Neural cell (in vitro differentiated cells): Measurements from ENCODE around the gene NHERF2. TPM values are rescaled to one million over a fixed set of nuclear protein-coding genes. Genes with fewer than 3 reads are reported as not detected.

ENCODE experiments used
- H2AFZ ChIP-seq: fragments of 200-600, 300-800 bp; sonication (generic), shearing (Covaris generic); 2 replicates; pipeline ENCODE4 v1.6.0; 2014; ENCODE audit warnings: low read depth, mild to moderate bottlenecking, antibody characterized with exemption, low read length, moderate library complexity
- H3F3A ChIP-seq: fragments of 200-600 bp; shearing (Covaris generic); 2 replicates; pipeline ENCODE4 v1.6.1; 2016; ENCODE audit warnings: mild to moderate bottlenecking, moderate library complexity, mixed read lengths, antibody characterized with exemption, low read length; ENCODE audit not compliant: insufficient read depth, poor library complexity, severe bottlenecking
- H3K27ac ChIP-seq: fragments of 200-600, 300-800 bp; sonication (generic), shearing (Covaris generic); 2 replicates; pipeline ENCODE4 v1.5.1; 2014; ENCODE audit warnings: mild to moderate bottlenecking, low read length, moderate library complexity
- H3K27me3 ChIP-seq: fragments of 300-800, 200-600 bp; sonication (generic), shearing (Covaris generic); 2 replicates; pipeline ENCODE4 v1.6.0; 2014; ENCODE audit warnings: mild to moderate bottlenecking, low read depth, low read length, moderate library complexity; ENCODE audit not compliant: insufficient read depth
- H3K36me3 ChIP-seq: fragments of 300-800, 200-600 bp; sonication (generic), shearing (Covaris generic); 2 replicates; pipeline ENCODE4 v1.5.1; 2014; ENCODE audit warnings: mild to moderate bottlenecking, antibody characterized with exemption, low read length, moderate library complexity; ENCODE audit not compliant: insufficient read depth
- H3K4me2 ChIP-seq: fragments of 300-800, 200-600 bp; sonication (generic), shearing (Covaris generic); 2 replicates; pipeline ENCODE4 v1.6.0; 2014; ENCODE audit warnings: mild to moderate bottlenecking, low read length
- H3K4me3 ChIP-seq: fragments of 300-800, 200-600 bp; sonication (generic), shearing (Covaris generic); 2 replicates; pipeline ENCODE4 v1.5.1; 2014; ENCODE audit warnings: mild to moderate bottlenecking, low read length, moderate library complexity
- H3K79me2 ChIP-seq: fragments of 200-600 bp; shearing (Covaris generic); replicated peaks from 2 replicates; pipeline ENCODE4 v1.6.0; 2014; ENCODE audit warnings: mild to moderate bottlenecking, low read length, moderate library complexity; ENCODE audit not compliant: insufficient read depth
- H3K9ac ChIP-seq: fragments of 300-800, 200-600 bp; sonication (generic), shearing (Covaris generic); 2 replicates; pipeline ENCODE4 v1.6.1; 2016; ENCODE audit warnings: mild to moderate bottlenecking, low read length, mixed read lengths
- H3K9me2 ChIP-seq: fragments of 200-600 bp; shearing (Covaris generic); 2 replicates; pipeline ENCODE4 v1.6.1; 2016; ENCODE audit warnings: mild to moderate bottlenecking, low read length, mixed read lengths; ENCODE audit not compliant: insufficient read depth
- H3K9me3 ChIP-seq: fragments of 200-600, 300-800 bp; sonication (generic), shearing (Covaris generic); 2 replicates; pipeline ENCODE4 v1.6.1; 2016; ENCODE audit warnings: mild to moderate bottlenecking, mixed run types, low read length, moderate library complexity, mixed read lengths
- H4K20me1 ChIP-seq: fragments of 200-600 bp; shearing (Covaris generic); 2 replicates; pipeline ENCODE4 v1.6.1; 2016; ENCODE audit warnings: mild to moderate bottlenecking, mixed run types; ENCODE audit not compliant: insufficient read depth
- CTCF ChIP-seq: fragments of 450-650 bp; IDR thresholded peaks from 2 replicates; pipeline ENCODE4 v1.5.1; 2014; ENCODE audit warnings: antibody characterized with exemption, mild to moderate bottlenecking, moderate library complexity; ENCODE audit not compliant: poor library complexity, severe bottlenecking
- EP300 ChIP-seq: fragments of 450-650 bp; conservative IDR thresholded peaks from 2 replicates; pipeline ENCODE4 v1.6.1; 2014; ENCODE audit warnings: antibody characterized with exemption, mild to moderate bottlenecking, moderate library complexity; ENCODE audit not compliant: poor library complexity, severe bottlenecking
- EZH2 ChIP-seq: fragments of 200-600, 300-800 bp; shearing (Covaris generic), sonication (generic); IDR thresholded peaks from 2 replicates; pipeline ENCODE4 v1.6.1; 2014; ENCODE audit warnings: antibody characterized with exemption, low read length, borderline replicate concordance, mild to moderate bottlenecking; ENCODE audit not compliant: insufficient read depth, poor library complexity, severe bottlenecking
- MXI1 ChIP-seq: fragments of 450-650 bp; conservative IDR thresholded peaks from 2 replicates; pipeline ENCODE4 v1.6.1; 2014; ENCODE audit warnings: antibody characterized with exemption, mild to moderate bottlenecking; ENCODE audit not compliant: poor library complexity, severe bottlenecking
- POLR2AphosphoS5 ChIP-seq: IDR thresholded peaks from 2 replicates; pipeline ENCODE4 v1.6.1; 2012
- RAD21 ChIP-seq: fragments of 450-650 bp; conservative IDR thresholded peaks from 2 replicates; pipeline ENCODE4 v1.6.1; 2014; ENCODE audit warnings: antibody characterized with exemption, mild to moderate bottlenecking, moderate library complexity
- REST ChIP-seq: IDR thresholded peaks from 2 replicates; pipeline ENCODE4 v1.6.1; 2012; ENCODE audit warnings: borderline replicate concordance
- TAF1 ChIP-seq: IDR thresholded peaks from 2 replicates; pipeline ENCODE4 v1.6.1; 2012; ENCODE audit warnings: low read depth
- polyA plus RNA-seq: library from polyadenylated mRNA; depleted of rRNA; stranded (reverse); fragments of >200 nt; gene quantifications from 2 replicates; pipeline ENCODE4 v1.2.3, GENCODE V29; 2014

The NHERF2 gene
- polyA plus RNA-seq, 1 donor from 2014 or later, result 3.4 TPM

- Histone ChIP-seq H3K4me2 (no peak overlapping the region), H3K9me2 (no peaks in the 10 kb centered on the region), H4K20me1 (no peaks in the 10 kb centered on the region), H3K27ac (no peak overlapping the region), H3K9ac (no peak overlapping the region), H3K4me3 (no peak overlapping the region), H2AFZ (no peak overlapping the region), H3K27me3 (no peaks in the 10 kb centered on the region), H3F3A (no peaks in the 10 kb centered on the region), H3K36me3 (no peaks in the 10 kb centered on the region), H3K79me2 (peaks cover under 1% of the 10 kb centered on the region), H3K9me3 (no peaks in the 10 kb centered on the region)
- TF ChIP-seq EZH2, result no peak
- TF ChIP-seq POLR2AphosphoS5, result no peak
- TF ChIP-seq EP300, result no peak
- TF ChIP-seq RAD21, result no peak
- TF ChIP-seq TAF1, result no peak
- no peak for TF ChIP-seq REST
- no peak for TF ChIP-seq MXI1
- TF ChIP-seq CTCF, result no peak
Measured at GRCh38 chr16:2042986-2043666, 16.4 kb downstream of the NHERF2 start.

GRCh38 chr16:2043667-2044451, 17.2 kb downstream of the NHERF2 start:
- Histone ChIP-seq H4K20me1 (no peaks in the 10 kb centered on the region), H3K4me3 (no peak overlapping the region), H3K27ac (no peak overlapping the region), H2AFZ (no peak overlapping the region), H3K79me2 (peaks cover 8% of the 10 kb centered on the region), H3K9me3 (no peaks in the 10 kb centered on the region), H3K36me3 (no peaks in the 10 kb centered on the region), H3K9me2 (no peaks in the 10 kb centered on the region), H3K27me3 (no peaks in the 10 kb centered on the region), H3F3A (no peaks in the 10 kb centered on the region), H3K4me2 (no peak overlapping the region), H3K9ac (no peak overlapping the region)
- TF ChIP-seq CTCF (no peak), REST (no peak), RAD21 (no peak), MXI1 (no peak), EZH2 (no peak), POLR2AphosphoS5 (no peak)
